ENCODE results near the gene ILK.

The ILK gene

GRCh38 chr11:6574816-6575715 lies 28.5 kb upstream of the ILK start:
- DNase-seq, result no peak

GRCh38 chr11:6576471-6577373 lies 26.9 kb upstream of the ILK start:
- no peak for DNase-seq

GRCh38 chr11:6578134-6578533 lies 25.4 kb upstream of the ILK start:
- DNase-seq, result no peak

- DNase-seq, result no peak
Measured at GRCh38 chr11:6579681-6580080, 23.9 kb upstream of the ILK start.

GRCh38 chr11:6583584-6583983 lies 20.0 kb upstream of the ILK start:
- no peak for DNase-seq

- DNase-seq, result no peak
Measured at GRCh38 chr11:6584528-6584927, 19.0 kb upstream of the ILK start.

GRCh38 chr11:6586434-6587359 lies 16.9 kb upstream of the ILK start:
- DNase-seq, result peak; percentile 22

- DNase-seq, result no peak
Measured at GRCh38 chr11:6587360-6587953, 16.1 kb upstream of the ILK start.

- DNase-seq, result no peak
Measured at GRCh38 chr11:6588018-6588417, 15.6 kb upstream of the ILK start.

- no peak for DNase-seq
Measured at GRCh38 chr11:6594142-6594768, 9.3 kb upstream of the ILK start.

GRCh38 chr11:6596239-6596877 lies 7.2 kb upstream of the ILK start:
- no peak for DNase-seq

- no peak for DNase-seq
Measured at GRCh38 chr11:6598555-6598954, 5.0 kb upstream of the ILK start.

GRCh38 chr11:6599449-6599848 lies 4.1 kb upstream of the ILK start:
- DNase-seq, result no peak

GRCh38 chr11:6599881-6600390 lies 3.6 kb upstream of the ILK start:
- no peak for DNase-seq

GRCh38 chr11:6601041-6601461 lies 2.5 kb upstream of the ILK start:
- DNase-seq, result no peak

- no peak for DNase-seq
Measured at GRCh38 chr11:6602096-6602940, 1.3 kb upstream of the ILK start.

GRCh38 chr11:6604081-6604626 lies 580 bp downstream of the ILK start:
- DNase-seq, result peak; percentile 78

- DNase-seq, result no peak
Measured at GRCh38 chr11:6604790-6605189, 1.2 kb downstream of the ILK start.

GRCh38 chr11:6606471-6607189 lies 3.1 kb downstream of the ILK start:
- DNase-seq, result peak; percentile 80

All from retina (tissue), 1 donor.